GM21619 (cell line): ENCODE results near the gene FSIP2.
"Not testable (repeated sequence)": the region's sequence is repeated elsewhere in the genome, so short reads cannot be mapped to it uniquely, and the experiment has no call there.

Source experiments
- ATAC-seq: cut with Tn5 transposase; IDR thresholded peaks from one replicate; pipeline ENCODE4 v1.9.1; 2021; ENCODE audit not compliant: unreplicated experiment

FSIP2 gene

DNA sequence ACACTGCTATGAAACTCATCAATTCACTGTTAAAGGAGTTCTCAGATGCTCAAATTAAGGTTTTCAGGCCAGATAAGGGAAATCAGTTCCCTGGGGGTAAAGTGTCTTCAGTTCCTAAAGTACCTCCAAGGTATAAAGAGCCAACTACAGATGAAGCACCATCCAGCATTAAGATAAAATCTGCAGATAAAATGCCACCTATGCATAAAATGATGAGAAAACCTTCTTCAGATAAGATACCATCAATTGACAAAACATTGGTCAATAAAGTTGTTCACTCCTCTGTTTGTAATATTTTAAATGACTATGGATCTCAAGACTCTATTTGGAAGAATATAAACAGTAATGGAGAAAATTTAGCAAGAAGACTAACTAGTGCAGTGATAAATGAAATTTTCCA is 68.2 kb downstream of the FSIP2 start:
- ATAC-seq = no peak

DNA sequence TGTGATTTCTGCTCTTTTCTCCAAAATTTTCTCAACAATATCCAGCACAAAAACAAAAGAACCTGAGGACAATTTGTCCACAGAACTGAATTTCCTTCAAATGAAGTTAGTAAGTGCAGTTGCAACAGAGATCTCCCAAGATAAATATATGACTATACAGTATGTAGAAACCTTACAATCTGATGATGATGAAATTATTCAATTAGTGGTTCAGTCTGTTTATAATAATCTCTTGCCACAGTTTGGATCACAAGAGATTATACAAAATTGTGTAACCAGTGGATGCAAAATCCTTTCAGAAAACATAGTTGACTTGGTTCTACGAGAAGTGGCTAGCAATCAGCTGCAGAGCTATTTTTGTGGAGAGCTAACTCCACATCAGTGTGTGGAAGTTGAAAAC is 68.7 kb downstream of the FSIP2 start:
- no peak for ATAC-seq

DNA sequence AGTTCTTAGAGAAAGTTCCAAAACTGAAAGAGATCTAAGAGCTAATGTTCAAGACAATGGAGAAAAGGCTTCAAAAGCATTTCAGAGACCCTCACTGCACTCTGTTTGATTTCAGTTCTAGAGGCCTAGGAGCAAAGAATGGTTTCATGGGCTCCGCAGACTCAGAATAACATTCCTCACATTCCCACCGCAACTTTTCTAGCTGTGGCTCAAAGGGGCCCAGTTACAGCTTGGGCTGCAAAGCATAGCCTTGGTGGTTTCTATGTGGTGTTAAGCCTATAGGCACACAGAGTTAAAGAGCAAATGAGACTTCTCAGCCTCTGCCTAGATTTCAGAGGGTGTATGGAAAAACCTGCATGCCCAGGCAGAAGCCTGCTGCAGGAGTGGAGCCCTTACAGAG is 73.0 kb downstream of the FSIP2 start:
- ATAC-seq = no peak

DNA sequence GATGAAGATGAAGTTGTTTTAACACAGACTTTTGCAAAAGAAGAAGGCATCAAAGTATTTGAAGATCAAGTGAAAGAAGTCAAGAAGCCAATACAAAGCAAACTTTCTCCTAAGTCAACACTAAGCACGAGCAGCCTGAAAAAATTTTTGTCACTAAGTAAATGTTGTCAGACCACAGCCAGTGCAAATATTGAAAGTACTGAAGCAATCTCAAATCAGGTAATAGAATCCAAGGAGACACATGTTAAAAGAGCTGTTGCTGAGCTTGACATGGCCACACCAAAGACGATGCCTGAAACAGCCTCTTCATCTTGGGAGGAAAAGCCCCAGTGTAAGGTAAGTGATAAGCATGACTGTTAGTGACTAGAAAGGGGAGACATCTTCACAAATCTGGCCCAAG is 75.1 kb downstream of the FSIP2 start:
- no peak for ATAC-seq

DNA sequence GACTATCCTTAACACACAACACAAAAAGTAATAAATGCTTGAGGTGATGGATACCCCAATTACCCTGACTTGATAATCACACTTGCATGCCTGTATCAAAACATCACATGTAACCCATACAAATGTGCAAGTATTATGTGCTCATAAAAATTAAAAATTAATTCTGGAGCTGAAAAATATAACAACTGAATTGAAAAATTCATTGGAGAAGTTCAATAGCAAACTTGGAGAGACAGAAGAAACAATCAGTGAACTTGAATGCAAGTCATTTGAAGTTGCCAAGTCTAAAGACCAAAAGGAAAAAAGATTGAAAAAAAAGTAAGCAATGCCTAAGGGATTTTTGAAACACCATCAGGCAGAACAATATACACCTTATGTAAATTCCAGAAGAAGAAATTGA is 79.4 kb downstream of the FSIP2 start:
- ATAC-seq = no peak

DNA sequence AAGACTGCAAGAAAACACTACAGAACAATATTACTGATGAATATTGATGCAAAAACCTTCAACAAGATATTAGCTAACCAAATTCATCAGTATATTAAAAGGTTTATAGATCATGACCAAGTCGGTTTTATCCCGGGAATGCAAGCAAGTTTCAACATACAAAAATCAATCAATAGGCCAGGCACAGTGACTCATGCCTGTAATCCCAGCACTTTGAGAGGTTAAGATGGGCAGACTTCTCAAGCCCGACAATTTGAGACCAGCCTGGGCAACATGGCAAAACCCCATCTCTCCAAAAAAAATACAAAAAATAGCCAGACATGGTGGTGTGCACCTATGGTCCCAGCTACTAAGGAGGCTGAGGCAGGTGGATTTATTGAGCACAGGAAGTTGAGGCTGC is 82.9 kb downstream of the FSIP2 start:
- ATAC-seq = no peak

DNA sequence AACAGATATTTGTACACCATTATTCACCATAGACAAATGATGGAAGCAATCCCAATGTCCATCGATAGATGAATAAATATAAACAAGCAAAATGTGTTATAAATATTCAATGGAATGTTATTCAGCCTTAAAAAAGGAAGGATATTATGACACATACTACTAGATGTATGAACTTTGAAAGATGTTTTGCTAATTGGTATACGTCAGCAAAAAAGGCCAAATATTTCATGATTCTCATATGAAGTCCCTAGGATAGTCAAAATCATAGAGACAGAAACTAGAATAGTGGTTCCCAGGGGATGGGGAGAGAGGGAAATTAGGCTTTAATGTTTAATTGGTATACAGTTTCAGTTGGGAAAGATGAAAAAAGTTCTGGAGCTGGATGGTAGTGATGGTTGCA is 85.2 kb downstream of the FSIP2 start:
- ATAC-seq = no peak

DNA sequence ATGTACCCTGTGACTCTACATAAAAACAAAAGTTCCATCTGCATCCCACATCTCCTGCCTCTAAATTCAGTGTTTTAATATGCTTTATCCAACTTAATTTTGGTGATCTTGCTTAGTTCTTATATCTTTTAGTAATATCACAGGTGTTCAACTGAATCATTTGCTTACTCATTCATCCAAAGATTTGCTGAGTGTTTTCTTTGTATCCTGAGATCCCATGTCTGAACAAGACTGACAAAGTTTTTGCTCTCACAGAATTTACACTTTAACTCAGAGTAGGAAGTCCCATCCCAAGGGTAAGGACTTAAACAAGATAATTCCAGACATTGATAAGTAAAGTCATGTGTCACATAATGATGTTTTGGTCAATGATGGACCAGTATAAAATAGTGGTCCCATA is 87.0 kb downstream of the FSIP2 start:
- no peak for ATAC-seq

DNA sequence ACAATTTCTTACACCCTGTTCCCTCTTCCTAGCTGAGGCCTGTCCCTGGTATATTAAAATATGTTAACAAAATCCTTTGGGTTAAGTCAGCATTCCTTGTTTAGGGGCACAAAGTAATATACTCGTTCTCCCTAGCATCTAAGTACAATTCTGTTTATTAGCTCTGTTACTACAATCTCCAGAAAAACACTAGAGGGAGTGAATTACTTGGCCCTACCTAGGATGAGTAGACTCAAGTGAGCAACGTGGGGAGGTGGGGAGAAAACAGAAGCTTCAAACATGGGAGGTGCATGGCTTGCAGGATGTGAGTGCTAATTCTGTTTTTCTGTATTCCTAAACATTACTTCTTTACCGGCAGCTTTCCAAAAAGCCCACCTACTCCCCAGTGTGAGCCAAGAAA is 89.7 kb downstream of the FSIP2 start:
- ATAC-seq = no peak

DNA sequence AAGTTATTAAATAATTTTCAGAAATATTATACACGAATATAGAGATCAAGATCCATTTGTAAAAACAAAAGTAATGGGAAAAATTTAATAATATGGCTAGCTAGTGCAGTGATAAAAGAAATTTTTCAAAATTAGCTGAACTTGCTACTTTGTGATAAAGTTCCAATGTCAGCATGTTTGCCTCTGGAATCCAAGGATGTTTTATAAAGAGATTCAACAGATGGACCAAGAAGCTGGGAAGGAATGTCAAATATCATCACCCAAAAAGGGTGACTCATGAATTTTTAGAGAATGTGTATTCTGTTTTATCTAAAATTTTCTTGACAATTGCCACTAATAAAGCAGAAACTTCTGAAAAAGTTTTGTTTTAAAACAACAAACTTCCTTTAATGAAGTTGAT is 95.3 kb downstream of the FSIP2 start:
- ATAC-seq = no peak

DNA sequence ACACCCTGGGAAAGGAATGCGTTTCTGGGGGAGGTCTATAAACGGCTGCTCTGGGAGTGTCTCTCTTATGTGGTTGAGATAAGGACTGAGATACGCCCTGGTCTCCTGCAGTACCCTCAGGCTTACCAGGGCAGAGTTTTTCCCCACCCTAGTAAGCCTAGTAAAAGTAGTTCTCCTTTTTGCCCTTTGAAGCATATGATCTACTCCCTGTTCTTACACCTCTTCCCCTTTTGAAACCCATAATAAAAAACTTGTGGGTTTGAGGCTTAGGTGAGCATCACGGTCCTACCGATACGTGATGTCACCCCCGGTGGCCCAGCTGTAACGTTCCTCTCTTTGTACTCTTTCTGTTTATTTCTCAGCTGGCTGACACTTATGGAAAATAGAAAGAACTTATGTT is 97.4 kb downstream of the FSIP2 start:
- no peak for ATAC-seq

DNA sequence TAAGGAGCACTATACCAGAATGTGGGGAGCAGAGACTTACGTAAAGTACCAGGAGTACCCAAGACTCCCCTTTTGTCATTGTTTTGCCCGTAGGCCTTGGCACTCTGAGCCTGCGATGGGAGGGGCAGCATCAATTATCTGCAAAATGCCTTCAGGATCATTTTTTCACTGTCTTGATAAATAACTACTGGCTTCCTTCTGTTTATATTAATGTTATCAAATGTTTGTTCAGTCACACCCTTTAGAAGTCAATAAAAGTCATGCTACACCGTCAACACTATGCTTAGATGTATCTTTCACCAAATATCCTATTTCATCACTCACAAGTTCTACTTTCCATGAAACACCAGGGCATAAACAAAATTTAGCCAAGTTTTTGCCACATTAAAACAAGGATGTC is 116.3 kb downstream of the FSIP2 start:
- no peak for ATAC-seq

DNA sequence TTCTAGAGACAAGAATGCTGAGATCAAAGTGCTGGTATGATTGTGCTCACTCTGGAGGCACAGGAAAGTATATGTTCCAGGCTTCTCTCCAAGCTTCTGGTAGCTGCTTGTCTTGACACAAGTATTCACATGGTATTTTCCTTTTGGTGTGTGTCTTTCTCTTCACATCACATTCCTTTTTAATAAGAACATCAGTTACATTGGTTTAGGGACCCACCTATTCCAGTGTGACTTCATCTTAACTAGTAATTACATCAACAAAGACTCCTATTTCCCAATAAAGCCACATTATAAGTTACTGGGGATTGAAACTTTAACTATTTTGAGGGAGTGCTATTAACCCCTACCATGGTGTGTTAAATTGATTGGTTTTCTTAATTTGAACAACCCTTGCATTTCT is 119.1 kb downstream of the FSIP2 start:
- ATAC-seq = no peak

DNA sequence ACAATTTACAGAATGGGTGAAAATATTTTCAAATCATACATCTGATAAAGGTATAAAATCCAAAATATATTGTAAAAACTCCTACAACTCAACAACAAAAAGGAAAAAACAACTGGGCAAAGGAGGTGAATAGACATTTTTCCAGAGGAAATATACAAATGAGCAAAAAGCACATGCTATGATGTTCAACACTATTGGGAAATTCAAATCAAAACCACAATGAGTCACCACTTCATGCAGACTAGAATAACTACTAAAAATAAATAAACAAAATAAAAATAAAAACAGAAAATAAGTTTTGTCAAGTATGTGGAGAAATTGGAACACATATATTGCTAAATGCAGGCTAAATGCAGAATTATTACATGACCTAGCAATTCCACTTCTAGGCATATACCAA is 120.9 kb downstream of the FSIP2 start:
- no peak for ATAC-seq

DNA sequence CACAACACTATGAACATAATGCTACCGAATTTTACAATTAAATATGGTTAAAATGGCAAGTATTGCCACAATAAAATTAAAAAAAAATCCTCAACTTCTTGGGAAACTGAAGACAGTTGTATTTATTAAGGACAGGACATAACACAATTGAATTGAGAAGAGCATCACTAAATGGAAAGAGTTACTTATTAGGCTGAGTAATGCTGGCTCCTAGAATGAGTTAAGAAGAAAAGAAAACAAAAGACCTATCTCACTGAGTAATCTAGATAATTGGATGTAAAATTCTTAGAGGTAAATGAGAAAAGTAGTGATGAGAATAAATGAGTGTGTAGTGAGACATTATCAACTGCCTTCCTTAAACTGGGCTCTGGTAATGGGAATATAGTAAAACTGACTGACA is 121.7 kb downstream of the FSIP2 start:
- no peak for ATAC-seq

DNA sequence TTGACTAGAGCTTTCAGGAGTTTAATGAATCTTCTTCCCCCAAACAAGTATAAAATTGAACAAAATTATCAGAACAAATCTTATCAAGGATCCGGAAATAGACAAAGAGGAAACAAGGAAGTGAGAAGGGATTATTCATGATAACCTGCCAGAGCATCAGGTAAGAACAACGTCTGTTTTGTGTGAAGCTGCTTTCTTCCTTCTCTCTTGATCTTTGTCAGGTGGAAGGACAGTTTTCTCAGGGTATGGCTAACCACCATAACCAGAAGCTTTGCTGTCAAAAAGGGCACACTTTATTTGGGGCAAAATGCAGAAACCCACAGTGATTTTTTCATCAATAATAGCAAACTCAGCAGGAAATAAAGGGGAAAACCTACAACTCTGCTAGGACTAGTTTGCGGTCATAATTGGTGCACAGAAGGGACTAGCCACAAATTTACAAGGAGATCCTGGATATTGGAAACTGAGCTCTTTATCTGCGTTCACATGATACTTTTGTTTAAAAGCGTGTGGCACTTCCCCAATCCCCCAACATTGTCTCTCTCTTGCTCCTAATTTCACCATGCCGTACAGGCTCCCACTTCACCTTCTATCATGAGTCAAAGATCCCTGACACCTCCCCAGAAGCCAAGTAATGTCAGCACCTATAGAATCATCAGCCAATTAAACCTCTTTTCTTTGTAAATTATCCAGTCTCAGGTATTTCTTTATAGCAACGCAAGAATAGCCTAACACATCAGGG is 124.2 kb downstream of the FSIP2 start:
- no peak for ATAC-seq

DNA sequence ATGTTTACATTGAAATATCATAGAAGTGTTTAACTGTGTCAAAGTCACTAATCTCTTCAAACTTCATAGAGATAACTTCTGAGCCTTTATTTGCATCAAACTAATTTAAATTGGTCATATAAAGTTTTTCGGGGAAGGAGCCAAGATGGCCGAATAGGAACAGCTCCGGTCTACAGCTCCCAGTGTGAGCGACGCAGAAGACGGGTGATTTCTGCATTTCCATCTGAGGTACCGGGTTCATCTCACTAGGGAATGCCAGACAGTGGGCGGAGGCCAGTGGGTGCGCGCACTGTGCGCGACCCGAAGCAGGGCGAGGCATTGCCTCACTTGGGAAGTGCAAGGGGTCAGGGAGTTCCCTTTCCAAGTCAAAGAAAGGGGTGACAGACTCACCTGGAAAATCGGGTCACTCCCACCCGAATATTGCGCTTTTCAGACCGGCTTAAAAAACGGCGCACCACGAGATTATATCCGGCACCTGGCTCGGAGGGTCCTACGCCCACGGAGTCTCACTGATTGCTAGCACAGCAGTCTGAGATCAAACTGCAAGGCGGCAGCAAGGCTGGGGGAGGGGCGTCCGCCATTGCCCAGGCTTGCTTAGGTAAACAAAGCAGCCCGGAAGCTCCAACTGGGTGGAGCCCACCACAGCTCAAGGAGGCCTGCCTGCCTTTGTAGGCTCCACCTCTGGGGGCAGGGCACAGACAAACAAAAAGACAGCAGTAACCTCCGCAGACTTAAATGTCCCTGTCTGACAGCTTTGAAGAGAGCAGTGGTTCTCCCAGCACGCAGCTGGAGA is 126.1 kb downstream of the FSIP2 start:
- ATAC-seq = not testable (repeated sequence)

DNA sequence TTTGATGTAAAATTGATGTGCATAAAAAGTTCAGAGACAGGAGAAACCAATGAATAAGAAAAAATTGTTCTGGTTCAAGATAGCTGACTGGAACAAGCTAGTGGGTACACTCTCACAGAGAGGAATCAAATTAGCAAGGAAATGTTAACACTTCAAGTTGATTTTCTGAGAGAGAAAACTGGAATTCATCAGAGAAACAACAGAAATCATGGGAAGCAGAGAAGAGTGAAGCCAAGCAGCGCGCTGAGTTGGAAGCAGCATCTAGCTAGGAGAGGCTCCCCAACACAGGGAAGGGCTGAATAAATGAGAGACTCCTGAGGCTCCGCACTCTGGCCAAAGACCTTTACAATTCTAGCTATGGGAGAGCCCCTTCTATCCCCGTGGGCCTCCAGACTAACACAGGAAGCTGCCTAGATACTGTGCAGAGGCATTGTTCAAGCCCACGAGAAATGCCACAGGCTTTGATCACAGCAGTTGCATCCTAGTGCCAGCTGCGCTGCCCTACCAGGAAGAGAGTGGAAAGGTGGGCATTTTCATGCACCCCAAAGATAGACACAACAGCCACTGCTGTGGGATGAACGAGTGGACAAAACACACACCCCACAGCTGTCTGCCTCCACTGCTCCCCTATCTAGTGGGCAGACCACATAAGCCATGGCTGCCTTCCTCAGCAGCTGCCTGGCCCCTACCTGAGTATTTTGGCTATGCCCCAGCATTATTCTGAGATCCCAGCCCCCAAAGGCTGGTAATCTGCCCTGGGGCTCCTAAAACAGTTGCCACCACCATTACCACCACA is 136.7 kb downstream of the FSIP2 start:
- no peak for ATAC-seq

DNA sequence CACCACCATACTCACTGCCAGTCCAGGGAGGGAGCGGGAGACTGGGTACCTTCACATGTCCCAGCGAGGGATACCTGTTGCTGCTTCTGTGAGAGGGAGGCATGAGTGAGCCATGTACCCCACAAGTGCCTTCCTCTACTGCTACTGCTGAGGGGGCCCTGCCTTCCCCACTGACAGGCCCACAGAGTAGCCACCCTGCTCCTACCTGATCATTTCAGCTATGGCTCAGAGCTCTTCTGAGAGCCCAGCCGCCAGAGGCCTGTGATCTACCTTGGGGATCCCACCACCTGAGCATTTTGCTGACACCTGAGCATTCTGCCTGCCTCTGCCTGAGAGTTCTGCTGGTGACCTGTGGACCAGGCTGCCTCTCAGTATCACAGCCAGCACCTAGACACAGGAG is 137.6 kb downstream of the FSIP2 start:
- ATAC-seq = no peak

DNA sequence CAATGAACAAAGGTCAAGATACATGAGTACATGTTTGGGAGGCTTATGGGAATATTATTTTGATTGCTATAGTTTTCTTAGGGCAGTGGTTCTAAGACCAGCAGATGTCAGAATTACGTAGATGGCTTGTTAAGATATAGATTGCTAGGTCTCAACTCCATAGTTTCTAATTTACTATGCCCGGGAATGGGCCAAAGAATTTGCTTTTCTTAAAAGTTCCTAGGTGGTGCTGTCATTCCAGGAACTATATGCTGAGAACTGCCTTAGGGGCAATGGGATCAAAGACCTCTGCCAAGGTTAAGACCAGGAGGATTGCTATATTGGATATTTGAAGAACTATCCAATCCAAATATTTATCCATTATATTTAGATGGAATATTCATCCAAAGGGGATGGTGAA is 141.8 kb downstream of the FSIP2 start:
- ATAC-seq = no peak
